Measurements from ENCODE around the gene MARVELD1. TPM values are rescaled to one million over a fixed set of nuclear protein-coding genes. Genes with fewer than 3 reads are reported as not detected.

The MARVELD1 gene
- total RNA-seq, 1 experiment from 2014 or later: 30.1 TPM

GRCh38 chr10:97684866-97685394 is 28.6 kb upstream of the MARVELD1 start:
- BruUV-seq (replicated peaks): no TSS peak
- Histone ChIP-seq H3K4me3 (ENCODE audit: low read depth, low read length, poor library complexity, severe bottlenecking) (no peak overlapping the region), H3K27me3 (replicated peaks; ENCODE audit: insufficient read depth, low read depth, low read length, poor library complexity) (no peaks in the 10 kb centered on the region), H3K36me3 (ENCODE audit: insufficient read depth, low read length, poor library complexity, severe bottlenecking) (no peaks in the 10 kb centered on the region), H3K4me1 (ENCODE audit: insufficient read depth, low read length, poor library complexity, severe bottlenecking) (peaks cover 9% of the 10 kb centered on the region), H3K27ac (ENCODE audit: low read depth, low read length, poor library complexity, severe bottlenecking) (no peak overlapping the region), H3K9me3 (ENCODE audit: low read depth, low read length, poor library complexity, severe bottlenecking) (no peaks in the 10 kb centered on the region)
- no peak for TF ChIP-seq CTCF (conservative IDR thresholded peaks at IDR 0.05; ENCODE audit: low read depth, low read length)
- no peak for TF ChIP-seq EZH2 (IDR thresholded peaks at IDR 0.05; ENCODE audit: borderline replicate concordance, low read depth, low read length, poor library complexity, severe bottlenecking)
- intact Hi-C loops (cut with micrococcal nuclease; ENCODE audit: unreplicated experiment): loop anchor here (5.0 kb wide), 1 partner anchor 43 kb away; the partner anchor contains the start of gene PI4K2A
- DNase-seq (ENCODE audit: low spot score): no peak
- CTCF ChIA-PET: no interaction called here
- POLR2A ChIA-PET (ENCODE audit: low non-redundant PET): no interaction called here

GRCh38 chr10:97685395-97685958 is 28.1 kb upstream of the MARVELD1 start:
- Histone ChIP-seq H3K27me3 (replicated peaks; ENCODE audit: insufficient read depth, low read depth, low read length, poor library complexity) (no peaks in the 10 kb centered on the region), H3K4me1 (ENCODE audit: insufficient read depth, low read length, poor library complexity, severe bottlenecking) (peaks cover 9% of the 10 kb centered on the region), H3K9me3 (ENCODE audit: low read depth, low read length, poor library complexity, severe bottlenecking) (no peaks in the 10 kb centered on the region), H3K27ac (ENCODE audit: low read depth, low read length, poor library complexity, severe bottlenecking) (no peak overlapping the region), H3K4me3 (ENCODE audit: low read depth, low read length, poor library complexity, severe bottlenecking) (no peak overlapping the region), H3K36me3 (ENCODE audit: insufficient read depth, low read length, poor library complexity, severe bottlenecking) (no peaks in the 10 kb centered on the region)
- ChIA-PET CTCF (no interaction called here), POLR2A (ENCODE audit: low non-redundant PET) (no interaction called here)
- no TSS peak for BruUV-seq (replicated peaks)
- DNase-seq (ENCODE audit: low spot score): peak; percentile 27
- TF ChIP-seq CTCF (conservative IDR thresholded peaks at IDR 0.05; ENCODE audit: low read depth, low read length): no peak
- no peak for TF ChIP-seq EZH2 (IDR thresholded peaks at IDR 0.05; ENCODE audit: borderline replicate concordance, low read depth, low read length, poor library complexity, severe bottlenecking)
- intact Hi-C loops (cut with micrococcal nuclease; ENCODE audit: unreplicated experiment): loop anchor here (5.0 kb wide), 1 partner anchor 43 kb away; the partner anchor contains the start of gene PI4K2A

- intact Hi-C loops (cut with micrococcal nuclease; ENCODE audit: unreplicated experiment): loop anchor here (5.0 kb wide), 1 partner anchor 44 kb away; the partner anchor contains the start of gene PI4K2A
- Histone ChIP-seq H3K27ac (ENCODE audit: low read depth, low read length, poor library complexity, severe bottlenecking) (peak overlapping the region; percentile 51), H3K36me3 (ENCODE audit: insufficient read depth, low read length, poor library complexity, severe bottlenecking) (no peaks in the 10 kb centered on the region), H3K4me3 (ENCODE audit: low read depth, low read length, poor library complexity, severe bottlenecking) (peak overlapping the region; percentile 61), H3K4me1 (ENCODE audit: insufficient read depth, low read length, poor library complexity, severe bottlenecking) (peaks cover 9% of the 10 kb centered on the region), H3K9me3 (ENCODE audit: low read depth, low read length, poor library complexity, severe bottlenecking) (no peaks in the 10 kb centered on the region), H3K27me3 (replicated peaks; ENCODE audit: insufficient read depth, low read depth, low read length, poor library complexity) (no peaks in the 10 kb centered on the region)
- TF ChIP-seq CTCF (conservative IDR thresholded peaks at IDR 0.05; ENCODE audit: low read depth, low read length): no peak
- ChIA-PET CTCF (interaction anchor here (0.5 to 1.9 kb wide), 6 partner anchors 9 to 358 kb away, joined by 3 to 12 read pairs (median 4); partner anchors contain the start of gene ZFYVE27), POLR2A (ENCODE audit: low non-redundant PET) (interaction anchor here (0.5 to 1.0 kb wide), 2 partner anchors 15 to 44 kb away, joined by 3 to 4 read pairs; no protein-coding TSS in a partner anchor)
- no peak for DNase-seq (ENCODE audit: low spot score)
- no TSS peak for BruUV-seq (replicated peaks)
These were observed 27.1 kb upstream of the MARVELD1 start for GRCh38 chr10:97686301-97686961.

All from A673 (cell line).